Measurements from ENCODE around the gene CCN5.
"Not testable (repeated sequence)": the region's sequence is repeated elsewhere in the genome, so short reads cannot be mapped to it uniquely, and the experiment has no call there.

CCN5 gene

GRCh38 chr20:44695295-44695673, 19.9 kb upstream of the CCN5 start:
- no peak for DNase-seq

GRCh38 chr20:44695674-44696300, 19.4 kb upstream of the CCN5 start:
- DNase-seq: peak; percentile 83

DNA sequence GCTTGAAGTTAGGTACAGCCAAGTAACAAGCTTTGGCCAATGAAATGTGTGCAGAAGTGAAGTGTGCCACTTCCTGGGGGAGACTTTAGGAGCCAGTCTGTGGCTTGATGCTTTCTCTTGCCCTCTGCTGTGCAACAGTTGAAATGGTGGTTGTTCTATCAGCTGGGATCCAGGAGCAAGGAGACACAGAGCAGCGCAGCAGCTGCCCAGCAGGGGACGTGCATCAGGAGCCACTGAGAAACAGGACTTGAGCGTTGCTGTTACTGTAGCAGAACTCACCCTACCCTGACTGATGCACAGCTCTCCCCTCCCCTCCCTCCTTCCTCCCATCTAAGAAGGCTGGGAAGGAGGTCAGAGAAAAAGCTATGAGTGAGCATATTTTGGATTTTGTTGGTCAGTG, 18.9 kb upstream of the CCN5 start:
- no peak for DNase-seq

- not testable (repeated sequence) for DNase-seq
Observed at GRCh38 chr20:44697041-44697440, 18.1 kb upstream of the CCN5 start.

DNA sequence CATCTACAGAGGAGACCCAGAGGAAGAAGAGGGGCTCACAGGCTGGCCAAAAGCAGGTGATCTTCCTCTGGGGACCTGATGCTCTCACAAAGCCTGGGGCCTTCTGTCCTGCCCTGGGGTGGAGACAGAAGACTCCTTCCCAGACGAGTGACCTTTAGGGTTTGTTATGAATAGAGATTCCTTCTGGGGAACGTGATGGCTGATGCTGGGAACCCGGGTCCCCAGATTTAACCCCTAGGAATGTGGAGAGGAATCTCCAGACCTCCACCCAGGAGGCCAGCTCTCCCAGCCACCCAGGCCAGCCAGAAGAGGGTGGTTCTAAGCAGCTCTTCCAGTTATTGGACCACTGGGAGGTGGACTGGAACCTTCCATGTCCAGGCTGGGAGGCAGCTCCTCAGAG, 16.8 kb upstream of the CCN5 start:
- DNase-seq: peak; percentile 54

DNA sequence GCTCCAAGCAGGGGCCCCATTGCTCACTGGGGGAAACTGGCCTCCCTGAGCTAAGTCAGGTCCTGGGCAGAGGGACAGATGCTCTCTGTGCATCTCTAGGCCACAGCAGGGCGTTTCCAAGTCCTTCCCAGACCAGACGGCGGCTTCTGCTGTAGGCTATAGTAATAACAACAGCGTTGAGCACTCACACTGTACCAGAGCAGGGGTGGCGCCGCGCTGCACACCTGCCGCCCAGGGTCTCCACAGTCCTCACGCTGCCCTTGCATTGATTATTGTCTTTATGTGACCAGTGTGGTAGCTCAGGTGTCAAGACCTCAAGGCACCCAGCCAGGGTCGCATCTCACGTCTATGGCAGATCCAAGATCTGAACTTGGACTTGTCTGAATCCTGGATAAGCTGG, 14.9 kb upstream of the CCN5 start:
- DNase-seq: no peak

- peak; percentile 60 for DNase-seq
Observed at GRCh38 chr20:44701118-44701857, 13.9 kb upstream of the CCN5 start.

GRCh38 chr20:44701858-44702256, 13.3 kb upstream of the CCN5 start:
- no peak for DNase-seq

DNA sequence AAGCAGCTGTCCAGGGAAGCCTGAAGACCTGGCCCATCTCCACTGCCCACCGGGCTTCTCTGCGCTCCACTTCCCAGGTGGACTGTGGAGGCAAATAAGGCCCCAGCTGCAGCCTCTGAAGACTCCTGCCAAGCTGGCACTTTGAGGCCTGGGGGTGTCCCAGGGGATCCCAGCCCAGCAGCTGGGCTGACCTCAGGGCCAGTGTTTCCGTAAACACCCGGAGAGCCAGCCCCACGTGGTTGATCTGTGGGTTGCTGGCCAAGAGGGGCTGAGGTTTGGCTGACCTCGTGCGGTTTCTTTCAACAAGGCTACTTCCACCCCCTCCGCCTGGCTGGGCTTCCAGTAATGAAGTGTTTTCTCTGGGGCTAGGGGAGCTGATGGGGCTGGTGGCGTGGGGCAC, 12.4 kb upstream of the CCN5 start:
- peak; percentile 73 for DNase-seq

DNA sequence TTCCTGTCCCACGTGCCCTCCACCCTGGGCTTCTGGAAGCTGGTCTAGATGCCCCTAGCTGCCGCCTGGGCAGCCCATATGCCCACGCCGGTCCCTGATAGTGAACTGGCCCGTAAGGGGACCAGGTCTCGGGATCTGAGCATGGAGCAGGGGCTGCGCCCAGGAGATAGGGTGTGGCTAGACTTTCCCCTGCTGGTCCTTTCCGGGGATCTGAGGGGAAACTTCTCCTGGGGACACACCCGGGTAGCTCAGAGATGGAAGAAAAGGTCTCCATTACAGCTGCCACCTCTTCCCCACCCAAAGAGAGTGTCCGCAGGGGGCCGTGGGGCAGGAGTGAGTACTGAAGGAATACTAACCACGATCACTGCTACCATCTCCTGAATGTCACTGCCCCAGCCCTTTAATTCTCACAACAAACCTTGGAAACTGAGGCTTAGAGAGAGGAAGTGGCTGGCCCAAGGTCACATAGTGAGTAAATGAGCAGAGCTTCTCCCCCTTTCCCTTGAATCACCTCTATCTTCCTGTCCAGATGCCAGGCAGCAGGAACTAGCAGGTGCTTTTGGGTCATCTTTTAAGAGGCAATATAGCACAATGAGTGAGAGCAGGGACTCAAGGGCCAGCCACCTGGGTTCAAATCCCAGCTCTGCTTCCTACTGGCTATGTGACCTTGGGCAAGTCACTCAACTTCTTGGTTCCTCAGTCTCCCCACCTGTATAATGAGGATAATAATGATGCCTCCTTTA, 11.8 kb upstream of the CCN5 start:
- no peak for DNase-seq

- DNase-seq: no peak
Observed at GRCh38 chr20:44703956-44704488, 11.1 kb upstream of the CCN5 start.

GRCh38 chr20:44704551-44704971, 10.6 kb upstream of the CCN5 start:
- peak; percentile 87 for DNase-seq

- DNase-seq: no peak
Observed at GRCh38 chr20:44705364-44706094, 9.6 kb upstream of the CCN5 start.

GRCh38 chr20:44706301-44707017, 8.7 kb upstream of the CCN5 start:
- peak; percentile 91 for DNase-seq

DNA sequence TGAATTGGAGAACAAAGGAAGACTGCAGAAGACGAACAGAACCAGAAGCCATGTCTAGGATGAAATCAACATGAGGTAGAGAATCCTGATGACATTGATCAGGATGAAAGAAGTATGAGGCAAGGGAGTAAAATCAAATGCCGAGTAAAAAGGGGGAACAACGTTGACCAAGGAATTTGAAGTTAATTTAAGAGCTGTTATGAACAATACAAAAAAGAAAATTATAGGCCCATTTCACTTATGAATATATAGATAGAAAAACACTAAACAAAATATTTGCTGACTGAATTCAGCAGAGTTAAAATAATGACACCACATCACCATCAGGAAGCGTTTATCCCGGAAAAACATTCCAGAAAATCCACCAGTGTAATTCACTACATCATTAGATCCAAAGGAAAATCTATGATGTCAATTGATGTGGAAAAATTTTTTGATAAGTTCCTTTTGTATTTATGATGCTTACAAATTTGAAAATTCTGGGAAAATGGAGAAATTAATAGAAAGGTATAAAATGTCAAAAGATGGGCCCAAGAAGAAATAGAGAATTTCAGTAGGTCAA, 8.1 kb upstream of the CCN5 start:
- peak; percentile 71 for DNase-seq

DNA sequence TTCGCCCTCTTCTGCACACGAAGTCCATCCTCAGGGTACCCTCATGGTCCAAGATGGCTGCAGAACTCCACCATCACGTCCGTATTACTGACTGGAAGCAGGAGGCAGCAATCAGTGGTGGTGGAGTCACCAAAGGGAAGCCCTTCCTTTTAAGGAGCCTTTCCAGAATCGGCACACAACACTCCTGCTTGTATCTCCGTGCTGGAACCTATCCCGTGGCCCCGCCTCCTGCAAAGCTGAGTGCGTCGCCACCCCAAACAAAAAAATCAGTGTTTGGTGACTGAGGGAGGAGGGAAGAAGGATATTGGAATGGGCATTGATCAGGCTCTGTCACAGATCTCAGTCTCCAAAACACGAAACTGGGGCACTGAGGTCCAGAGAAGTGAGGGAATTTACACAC, 5.8 kb upstream of the CCN5 start:
- DNase-seq: no peak

- DNase-seq: no peak
Observed at GRCh38 chr20:44709797-44710196, 5.4 kb upstream of the CCN5 start.

GRCh38 chr20:44711237-44711636, 3.9 kb upstream of the CCN5 start:
- DNase-seq: no peak

DNA sequence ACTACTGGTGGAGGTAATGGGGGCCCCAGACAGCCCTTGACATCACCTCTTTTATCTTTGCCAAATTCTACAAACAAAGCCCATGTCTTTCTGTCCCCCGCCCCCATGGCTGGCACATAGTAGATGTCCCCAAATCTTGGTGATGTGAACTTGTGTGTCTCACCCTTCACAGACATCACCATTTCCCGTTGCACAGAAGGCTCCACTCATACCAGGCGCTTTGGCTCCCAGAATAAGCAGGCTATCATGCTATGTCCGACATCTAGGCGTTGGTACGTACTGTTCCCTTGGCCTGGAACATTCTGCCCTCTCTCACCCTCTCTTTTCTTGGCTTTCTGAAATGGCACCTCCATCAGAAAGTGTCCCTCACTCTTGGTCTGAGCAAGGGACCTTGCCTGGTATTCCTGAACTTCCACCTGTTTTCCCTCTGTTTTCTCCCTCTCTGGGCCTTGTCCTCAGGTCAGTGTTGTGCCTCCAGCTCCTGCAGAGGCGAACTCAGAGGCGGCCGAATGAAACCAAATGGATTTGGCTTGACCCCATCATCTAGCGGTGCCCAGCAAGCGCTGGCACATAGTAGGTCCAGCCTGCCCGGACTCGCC, 968 bp upstream of the CCN5 start:
- no peak for DNase-seq

DNA sequence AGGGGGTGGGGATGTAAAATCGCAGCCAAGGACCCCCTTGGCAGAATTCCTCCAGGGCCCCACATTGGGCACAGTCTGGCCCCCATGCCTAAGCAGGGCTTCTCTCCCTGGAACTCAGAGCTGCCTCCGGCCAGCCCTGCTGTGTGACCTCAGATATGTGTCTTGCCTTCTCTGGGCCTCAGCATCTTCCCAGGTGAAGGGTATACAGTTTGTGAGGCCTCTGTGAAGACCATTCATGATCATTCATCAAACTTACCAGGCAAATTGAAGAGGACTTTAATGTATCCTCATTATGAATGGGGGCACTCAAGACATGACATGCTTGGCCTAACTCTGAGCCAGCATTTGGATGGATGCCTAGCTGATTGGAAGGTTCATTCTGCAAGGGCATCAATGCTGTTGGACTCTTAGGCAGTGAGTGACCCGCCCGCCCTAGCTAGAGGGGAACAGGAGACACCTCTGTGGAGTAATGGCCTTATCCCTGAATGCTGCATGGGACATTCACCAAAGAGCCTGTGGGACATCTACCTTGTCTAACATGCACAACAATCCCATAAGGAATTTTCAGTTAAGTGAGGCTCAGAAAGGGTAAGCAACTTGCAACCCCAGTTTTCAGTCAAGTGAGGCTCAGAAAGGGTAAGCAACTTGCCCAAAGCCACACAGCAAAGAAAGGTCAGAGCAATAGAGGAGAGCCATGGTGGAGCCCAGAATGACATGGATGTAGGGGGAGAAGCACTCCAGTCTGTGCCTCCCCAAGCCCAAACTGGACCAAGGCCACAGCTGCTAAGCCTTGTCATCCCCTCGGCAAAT, 535 bp downstream of the CCN5 start:
- DNase-seq: no peak
